ENCODE results near the gene CAGE1.

The CAGE1 gene

DNA sequence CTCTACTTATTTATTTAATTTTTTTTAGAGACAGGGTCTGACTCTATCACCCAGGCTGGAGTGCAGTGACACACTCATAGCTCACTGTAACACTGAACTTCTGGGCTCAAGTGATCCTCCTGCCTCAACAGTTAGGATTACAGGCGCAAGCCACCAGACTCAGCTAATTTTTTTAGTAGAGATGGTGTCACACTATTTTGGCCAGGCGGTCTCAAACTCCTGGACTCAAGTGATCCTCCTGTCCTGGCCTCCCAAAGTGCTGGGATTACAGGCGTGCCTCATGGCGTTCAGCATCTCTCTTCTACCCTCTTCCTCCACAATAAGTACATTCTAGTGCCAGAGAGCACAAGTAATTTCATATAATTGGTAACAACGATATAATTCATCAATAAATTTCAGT lies 82.0 kb downstream of the CAGE1 start:
- Histone ChIP-seq H2BK5ac (ENCODE audit: low read length) (no peak overlapping the region), H3K4me3 (ENCODE audit: low read length in 2 of 2) (no peak overlapping the region), H2BK15ac (ENCODE audit: low read length) (no peak overlapping the region), H3K79me1 (ENCODE audit: low read depth, low read length) (peaks cover 2% of the 10 kb centered on the region), H2AK5ac (ENCODE audit: low read depth, low read length) (no peak overlapping the region), H3K14ac (ENCODE audit: low read length) (no peak overlapping the region), H3K36me3 (replicated peaks in 1 of 2; ENCODE audit: control insufficient read depth in 2 of 2, insufficient read depth in 2 of 2, low read length in 2 of 2) (peaks cover 14 to 77% of the 10 kb centered on the region in 2 donors), H2BK120ac (ENCODE audit: low read depth, low read length) (no peak overlapping the region), H3K27me3 (ENCODE audit: control insufficient read depth in 3 of 3, insufficient read depth in 3 of 3, low read depth in 1 of 3, low read length in 3 of 3) (no peaks in the 10 kb centered on the region), H3K18ac (ENCODE audit: low read length) (no peak overlapping the region), H3K9me3 (replicated peaks in 1 of 2; ENCODE audit: control insufficient read depth in 2 of 2, insufficient read depth in 1 of 2, low read depth in 1 of 2, low read length in 2 of 2) (no peaks in the 10 kb centered on the region), H4K91ac (ENCODE audit: low read depth, low read length, poor library complexity) (no peak overlapping the region), H3K27ac (replicated peaks; ENCODE audit: low read length) (no peak overlapping the region), H3K4me1 (ENCODE audit: control insufficient read depth in 2 of 2, insufficient read depth in 1 of 2, low read depth in 1 of 2, low read length in 2 of 2) (peaks cover 0 to 5% of the 10 kb centered on the region in 2 donors), H3K4ac (ENCODE audit: low read length) (no peak overlapping the region), H4K8ac (ENCODE audit: low read depth, low read length) (no peak overlapping the region), H2BK12ac (ENCODE audit: low read length) (no peak overlapping the region), H3K9ac (ENCODE audit: low read depth, low read length, poor library complexity) (no peak overlapping the region), H3K23ac (ENCODE audit: low read depth, low read length, poor library complexity) (no peak overlapping the region), H2AFZ (ENCODE audit: low read length) (no peak overlapping the region), H3K4me2 (ENCODE audit: insufficient read depth, low read length, poor library complexity, severe bottlenecking) (no peak overlapping the region)
- DNase-seq (ENCODE audit: low spot score) = no peak
- WGBS, 2 donors (ENCODE audit: extremely low coverage in 2 of 2, insufficient read length in 2 of 2, insufficient replicate concordance in 1 of 2) = no CpG with 5 or more reads among the region's 5 CpGs

DNA sequence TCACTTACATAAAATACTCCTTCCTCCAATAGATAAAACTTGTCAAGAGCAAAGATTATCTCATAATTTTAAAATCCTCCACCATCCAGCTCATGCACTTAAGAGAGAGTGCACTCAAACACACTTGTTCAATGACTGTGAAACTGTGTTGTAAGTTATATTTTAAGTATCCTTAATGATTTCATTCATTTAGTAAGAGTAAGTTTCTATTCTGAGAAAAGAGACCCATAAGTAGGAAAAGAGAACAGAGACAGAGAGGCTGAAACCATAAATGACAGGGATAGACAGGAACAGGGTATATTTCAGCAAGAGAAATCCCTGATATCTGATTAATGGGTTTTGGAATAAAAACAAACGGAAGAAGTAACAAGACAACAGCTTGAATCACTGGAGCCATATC lies 84.7 kb downstream of the CAGE1 start:
- Histone ChIP-seq H2AK5ac (ENCODE audit: low read depth, low read length) (no peak overlapping the region), H2BK12ac (ENCODE audit: low read length) (no peak overlapping the region), H3K4ac (ENCODE audit: low read length) (no peak overlapping the region), H3K23ac (ENCODE audit: low read depth, low read length, poor library complexity) (no peak overlapping the region), H3K4me1 (ENCODE audit: control insufficient read depth in 2 of 2, insufficient read depth in 1 of 2, low read depth in 1 of 2, low read length in 2 of 2) (no peaks in the 10 kb centered on the region), H3K9ac (ENCODE audit: low read depth, low read length, poor library complexity) (no peak overlapping the region), H4K91ac (ENCODE audit: low read depth, low read length, poor library complexity) (no peak overlapping the region), H4K8ac (ENCODE audit: low read depth, low read length) (no peak overlapping the region), H3K9me3 (replicated peaks in 1 of 2; ENCODE audit: control insufficient read depth in 2 of 2, insufficient read depth in 1 of 2, low read depth in 1 of 2, low read length in 2 of 2) (no peaks in the 10 kb centered on the region), H3K4me2 (ENCODE audit: insufficient read depth, low read length, poor library complexity, severe bottlenecking) (no peak overlapping the region), H3K36me3 (replicated peaks in 1 of 2; ENCODE audit: control insufficient read depth in 2 of 2, insufficient read depth in 2 of 2, low read length in 2 of 2) (peaks cover 24 to 97% of the 10 kb centered on the region in 2 donors), H2AFZ (ENCODE audit: low read length) (no peak overlapping the region), H2BK5ac (ENCODE audit: low read length) (no peak overlapping the region), H2BK15ac (ENCODE audit: low read length) (no peak overlapping the region), H3K18ac (ENCODE audit: low read length) (no peak overlapping the region), H3K14ac (ENCODE audit: low read length) (no peak overlapping the region), H3K27me3 (ENCODE audit: control insufficient read depth in 3 of 3, insufficient read depth in 3 of 3, low read depth in 1 of 3, low read length in 3 of 3) (no peaks in the 10 kb centered on the region), H3K79me1 (ENCODE audit: low read depth, low read length) (peaks cover 2% of the 10 kb centered on the region), H3K27ac (replicated peaks; ENCODE audit: low read length) (no peak overlapping the region), H2BK120ac (ENCODE audit: low read depth, low read length) (no peak overlapping the region), H3K4me3 (ENCODE audit: low read length in 2 of 2) (no peak overlapping the region)
- no CpG with 5 or more reads among the region's 1 CpG for WGBS, 2 donors (ENCODE audit: extremely low coverage in 2 of 2, insufficient read length in 2 of 2, insufficient replicate concordance in 1 of 2)
- DNase-seq (ENCODE audit: low spot score) = no peak

DNA sequence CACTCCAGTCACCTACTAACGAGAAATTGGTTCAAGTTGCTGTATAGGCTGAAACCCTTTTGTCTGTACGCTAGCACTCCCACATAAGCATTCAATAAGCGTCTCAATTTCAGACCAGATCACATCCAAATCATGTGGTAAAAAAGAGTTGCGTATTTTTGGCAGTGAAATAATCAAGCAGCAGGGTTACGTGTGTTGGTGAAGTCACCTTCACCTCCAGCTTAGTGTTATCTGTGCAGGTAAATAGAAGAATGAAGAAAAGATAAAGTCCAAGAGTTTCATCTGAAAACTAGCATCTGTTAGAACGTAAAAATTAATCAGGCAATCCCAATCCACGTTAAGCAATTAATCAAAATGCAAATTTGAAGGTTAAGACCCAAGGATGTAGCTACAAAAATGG lies 87.8 kb downstream of the CAGE1 start:
- Histone ChIP-seq H2BK12ac (ENCODE audit: low read length) (no peak overlapping the region), H3K27ac (replicated peaks; ENCODE audit: low read length) (no peak overlapping the region), H3K9ac (ENCODE audit: low read depth, low read length, poor library complexity) (no peak overlapping the region), H3K4me2 (ENCODE audit: insufficient read depth, low read length, poor library complexity, severe bottlenecking) (no peak overlapping the region), H4K8ac (ENCODE audit: low read depth, low read length) (no peak overlapping the region), H3K36me3 (replicated peaks in 1 of 2; ENCODE audit: control insufficient read depth in 2 of 2, insufficient read depth in 2 of 2, low read length in 2 of 2) (peaks cover 20 to 97% of the 10 kb centered on the region in 2 donors), H2BK5ac (ENCODE audit: low read length) (no peak overlapping the region), H3K27me3 (ENCODE audit: control insufficient read depth in 3 of 3, insufficient read depth in 3 of 3, low read depth in 1 of 3, low read length in 3 of 3) (no peaks in the 10 kb centered on the region), H3K4me3 (ENCODE audit: low read length in 2 of 2) (no peak overlapping the region), H4K91ac (ENCODE audit: low read depth, low read length, poor library complexity) (no peak overlapping the region), H3K9me3 (replicated peaks in 1 of 2; ENCODE audit: control insufficient read depth in 2 of 2, insufficient read depth in 1 of 2, low read depth in 1 of 2, low read length in 2 of 2) (no peaks in the 10 kb centered on the region), H3K4me1 (ENCODE audit: control insufficient read depth in 2 of 2, insufficient read depth in 1 of 2, low read depth in 1 of 2, low read length in 2 of 2) (no peaks in the 10 kb centered on the region), H2BK120ac (ENCODE audit: low read depth, low read length) (no peak overlapping the region), H3K23ac (ENCODE audit: low read depth, low read length, poor library complexity) (no peak overlapping the region), H3K14ac (ENCODE audit: low read length) (no peak overlapping the region), H3K79me1 (ENCODE audit: low read depth, low read length) (peaks cover 2% of the 10 kb centered on the region), H2BK15ac (ENCODE audit: low read length) (no peak overlapping the region), H2AFZ (ENCODE audit: low read length) (no peak overlapping the region), H2AK5ac (ENCODE audit: low read depth, low read length) (no peak overlapping the region), H3K4ac (ENCODE audit: low read length) (no peak overlapping the region), H3K18ac (ENCODE audit: low read length) (no peak overlapping the region)
- WGBS, 2 donors (ENCODE audit: extremely low coverage in 2 of 2, insufficient read length in 2 of 2, insufficient replicate concordance in 1 of 2) = no CpG with 5 or more reads among the region's 7 CpGs
- DNase-seq (ENCODE audit: low spot score) = no peak

DNA sequence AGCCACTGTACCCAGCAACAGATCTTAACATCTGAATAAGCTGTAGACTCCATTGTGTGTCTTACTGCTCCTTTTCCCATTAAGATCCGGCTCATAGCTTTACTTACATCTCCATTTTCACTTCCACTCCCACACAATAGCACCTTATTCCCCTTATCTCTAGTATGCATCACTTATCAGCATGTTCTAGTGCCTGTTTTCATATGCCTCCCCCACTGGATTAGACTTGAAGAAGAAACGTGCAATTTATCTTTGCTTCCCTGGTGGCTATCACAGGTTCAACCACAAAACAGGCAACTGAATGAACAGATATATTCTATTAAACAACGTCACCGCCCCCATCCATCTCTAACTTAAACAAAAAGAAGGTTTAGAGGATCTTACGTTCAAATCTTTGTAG lies 88.6 kb downstream of the CAGE1 start:
- no CpG with 5 or more reads among the region's 5 CpGs for WGBS, 2 donors (ENCODE audit: extremely low coverage in 2 of 2, insufficient read length in 2 of 2, insufficient replicate concordance in 1 of 2)
- no peak overlapping the region for H3K4me2 ChIP-seq (ENCODE audit: insufficient read depth, low read length, poor library complexity, severe bottlenecking)
- H3K4me1 ChIP-seq (ENCODE audit: control insufficient read depth in 2 of 2, insufficient read depth in 1 of 2, low read depth in 1 of 2, low read length in 2 of 2) = no peaks in the 10 kb centered on the region
- no peak overlapping the region for H3K14ac ChIP-seq (ENCODE audit: low read length)
- no peak overlapping the region for H4K8ac ChIP-seq (ENCODE audit: low read depth, low read length)
- H3K4ac ChIP-seq (ENCODE audit: low read length) = no peak overlapping the region
- no peak overlapping the region for H2AK5ac ChIP-seq (ENCODE audit: low read depth, low read length)
- H2BK15ac ChIP-seq (ENCODE audit: low read length) = no peak overlapping the region
- H3K23ac ChIP-seq (ENCODE audit: low read depth, low read length, poor library complexity) = no peak overlapping the region
- H2BK12ac ChIP-seq (ENCODE audit: low read length) = no peak overlapping the region
- peaks cover 2% of the 10 kb centered on the region for H3K79me1 ChIP-seq (ENCODE audit: low read depth, low read length)
- no peak overlapping the region for H4K91ac ChIP-seq (ENCODE audit: low read depth, low read length, poor library complexity)
- no peak overlapping the region for H3K4me3 ChIP-seq (ENCODE audit: low read length in 2 of 2)
- no peak overlapping the region for H3K9ac ChIP-seq (ENCODE audit: low read depth, low read length, poor library complexity)
- H2AFZ ChIP-seq (ENCODE audit: low read length) = no peak overlapping the region
- no peak for DNase-seq (ENCODE audit: low spot score)
- no peak overlapping the region for H2BK5ac ChIP-seq (ENCODE audit: low read length)
- no peaks in the 10 kb centered on the region for H3K27me3 ChIP-seq (ENCODE audit: control insufficient read depth in 3 of 3, insufficient read depth in 3 of 3, low read depth in 1 of 3, low read length in 3 of 3)
- no peak overlapping the region for H3K27ac ChIP-seq (replicated peaks; ENCODE audit: low read length)
- H3K36me3 ChIP-seq (replicated peaks in 1 of 2; ENCODE audit: control insufficient read depth in 2 of 2, insufficient read depth in 2 of 2, low read length in 2 of 2) = peaks cover 22 to 99% of the 10 kb centered on the region in 2 donors
- H3K9me3 ChIP-seq (replicated peaks in 1 of 2; ENCODE audit: control insufficient read depth in 2 of 2, insufficient read depth in 1 of 2, low read depth in 1 of 2, low read length in 2 of 2) = no peaks in the 10 kb centered on the region
- no peak overlapping the region for H2BK120ac ChIP-seq (ENCODE audit: low read depth, low read length)
- no peak overlapping the region for H3K18ac ChIP-seq (ENCODE audit: low read length)

All from neuronal stem cell (in vitro differentiated cells).